GM21825 (cell line): ENCODE measurements around the gene PLVAP.
"Not testable (repeated sequence)": the region's sequence is repeated elsewhere in the genome, so short reads cannot be mapped to it uniquely, and the experiment has no call there.

ENCODE experiments used
- ATAC-seq: cut with Tn5 transposase; IDR thresholded peaks from one replicate; pipeline ENCODE4 v1.9.1; 2021; ENCODE audit warnings: mild to moderate bottlenecking, moderate library complexity; ENCODE audit not compliant: unreplicated experiment

The PLVAP gene

DNA sequence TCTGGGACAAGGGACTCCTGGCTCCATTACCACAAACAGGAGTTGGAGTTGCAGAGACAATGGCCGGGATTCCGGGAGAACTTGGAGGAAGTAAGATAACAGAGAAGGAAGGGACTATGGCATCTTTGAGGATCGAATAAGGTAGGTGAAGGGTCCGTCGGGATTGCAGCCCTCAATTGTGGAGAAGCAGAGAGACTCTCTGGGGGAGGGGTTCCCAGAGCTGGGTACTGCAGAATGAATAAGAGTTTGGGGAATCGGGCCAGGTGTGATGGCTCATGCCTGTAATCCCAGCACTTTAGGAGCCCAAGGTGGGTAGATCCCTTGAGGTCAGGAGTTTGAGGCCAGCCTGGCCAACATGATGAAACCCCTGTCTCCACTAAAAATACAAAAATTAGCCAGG lies 24.5 kb upstream of the PLVAP start:
- no peak for ATAC-seq

DNA sequence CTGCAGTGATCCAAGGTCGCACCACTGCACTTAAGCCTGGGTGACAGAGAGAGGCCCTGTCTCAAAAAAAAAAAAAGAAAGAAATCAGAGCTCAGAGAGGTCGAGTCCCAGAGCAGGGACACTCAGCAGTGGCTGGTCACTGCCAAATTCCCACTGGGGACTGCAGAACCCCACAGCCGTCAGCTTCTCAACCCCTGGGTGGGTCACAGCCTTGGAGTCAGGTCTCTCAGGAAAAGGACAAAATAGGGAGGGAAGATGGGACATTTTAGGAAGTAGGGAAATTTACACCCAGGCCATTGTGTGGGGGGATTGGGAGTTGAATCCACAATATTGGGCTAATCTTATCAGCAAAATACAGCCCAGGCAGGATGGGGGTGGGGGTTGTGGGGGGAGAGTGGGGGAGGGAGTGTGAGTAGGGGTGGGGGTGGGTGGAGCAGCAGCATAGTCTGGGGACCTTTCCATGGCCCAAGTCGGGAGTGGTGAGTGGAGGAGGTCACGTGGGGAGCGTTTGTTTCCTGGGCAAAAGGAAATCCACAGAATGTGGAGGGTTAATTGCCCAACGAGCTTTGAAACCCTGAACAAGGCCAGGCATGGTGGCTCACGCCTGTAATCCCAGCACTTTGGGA lies 21.9 kb upstream of the PLVAP start:
- ATAC-seq: no peak

DNA sequence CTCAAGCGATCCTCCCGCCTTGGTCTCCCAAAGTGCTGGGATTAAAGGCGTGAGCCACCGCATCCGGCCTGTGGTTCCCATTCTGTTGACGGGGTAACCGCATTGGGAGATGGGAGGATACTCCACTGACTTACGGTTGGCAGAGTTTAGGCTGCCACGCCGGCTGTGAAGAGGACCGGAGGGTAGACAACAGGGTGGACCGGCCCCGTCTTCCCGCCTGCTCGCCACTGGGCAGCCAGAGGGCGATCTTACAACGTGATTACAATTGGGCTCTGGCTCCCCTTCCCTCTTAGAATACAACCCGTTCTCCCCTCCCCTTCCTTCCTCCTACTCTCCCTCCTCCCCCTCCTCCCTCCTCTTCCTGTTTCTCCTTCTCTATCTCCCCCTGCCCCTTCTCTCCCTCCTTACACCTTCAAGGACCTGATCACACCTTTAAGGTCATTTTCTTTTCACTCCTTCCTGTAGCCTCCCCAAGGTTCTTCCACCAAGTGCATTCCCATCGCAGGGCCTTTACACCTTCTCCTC lies 17.8 kb upstream of the PLVAP start:
- no peak for ATAC-seq

DNA sequence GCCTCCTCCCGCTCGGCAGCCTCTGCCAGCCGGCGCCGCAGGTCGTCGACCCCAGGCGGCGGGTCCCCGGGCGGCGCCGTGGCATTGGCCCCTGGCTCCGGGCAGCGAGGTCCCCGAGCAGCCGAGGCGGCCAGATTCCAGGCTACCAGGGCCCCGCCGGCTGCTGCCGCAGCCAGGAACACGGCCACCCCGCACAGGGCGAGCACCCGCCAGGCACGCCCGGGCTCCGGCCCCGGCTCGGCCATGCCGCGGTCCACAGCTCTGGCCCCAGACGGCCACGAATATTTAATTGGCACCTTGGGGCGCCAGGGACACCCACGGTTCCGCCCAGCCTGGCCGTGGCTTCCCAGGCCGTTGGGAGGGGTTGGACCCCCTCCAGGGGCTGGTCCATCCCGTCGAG lies 16.8 kb upstream of the PLVAP start, which contains the start of gene CCDC194:
Gene CCDC194 (minus strand): TSS at position 283 of the 400 bp plus-strand sequence. CDS start 38 bp downstream, at position 245.
- no peak for ATAC-seq

DNA sequence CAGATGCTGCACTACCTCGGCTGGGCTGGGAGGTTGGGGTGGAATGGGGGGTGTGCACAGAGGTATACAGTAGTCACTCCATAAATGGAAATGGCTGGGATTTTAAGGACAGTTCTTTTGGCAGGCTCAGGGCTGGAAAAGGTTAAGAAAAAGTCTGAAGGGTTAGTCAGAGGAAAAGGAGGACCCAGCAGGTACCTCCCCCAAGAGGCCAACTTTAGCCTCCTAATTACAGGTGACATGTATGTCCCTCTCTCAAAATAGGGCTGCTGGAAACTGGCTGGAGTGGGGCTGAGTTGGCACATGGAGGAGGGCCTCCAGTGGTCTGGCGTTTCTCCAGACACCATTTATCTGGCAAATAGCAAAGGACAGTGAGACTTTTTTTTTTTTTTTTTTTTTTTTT lies 15.9 kb upstream of the PLVAP start:
- ATAC-seq: no peak

DNA sequence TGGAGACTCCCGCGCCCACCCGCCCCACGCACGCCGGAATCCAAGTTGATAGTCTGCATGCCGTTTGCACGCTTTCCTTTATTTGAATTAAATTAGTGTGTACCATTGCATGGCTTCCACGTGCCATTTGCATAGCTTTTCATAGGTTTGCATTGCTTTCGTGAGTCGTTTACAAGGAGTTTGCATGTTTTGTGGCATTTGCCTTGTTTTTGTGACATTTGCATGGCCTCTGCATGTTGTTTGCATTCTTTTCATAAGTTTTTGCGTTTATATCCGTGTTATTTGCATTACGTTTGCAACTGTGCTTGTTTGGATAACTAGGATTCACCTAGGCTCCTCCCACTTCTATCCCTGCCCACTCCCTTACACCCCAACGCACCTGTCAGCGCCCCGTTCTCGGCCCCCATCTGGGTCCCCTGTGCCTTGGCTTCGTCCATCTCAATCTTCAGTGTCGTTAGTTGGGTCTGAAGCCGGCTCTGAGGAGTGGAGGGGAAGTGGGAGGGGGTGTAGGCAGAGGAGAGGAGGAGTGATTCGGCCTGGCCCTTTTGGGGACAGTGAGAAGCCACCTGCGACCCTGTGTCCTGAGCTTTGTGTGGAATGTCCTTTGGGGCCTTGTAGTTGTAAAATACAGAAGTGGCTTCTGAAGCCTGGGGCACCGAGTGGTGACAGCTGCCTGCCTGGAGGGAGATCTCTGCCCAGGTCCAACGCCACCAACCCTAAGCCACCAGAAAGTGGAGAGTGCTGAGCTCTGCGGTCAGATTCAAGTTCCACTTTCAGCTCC lies 14.4 kb upstream of the PLVAP start:
- ATAC-seq: no peak

DNA sequence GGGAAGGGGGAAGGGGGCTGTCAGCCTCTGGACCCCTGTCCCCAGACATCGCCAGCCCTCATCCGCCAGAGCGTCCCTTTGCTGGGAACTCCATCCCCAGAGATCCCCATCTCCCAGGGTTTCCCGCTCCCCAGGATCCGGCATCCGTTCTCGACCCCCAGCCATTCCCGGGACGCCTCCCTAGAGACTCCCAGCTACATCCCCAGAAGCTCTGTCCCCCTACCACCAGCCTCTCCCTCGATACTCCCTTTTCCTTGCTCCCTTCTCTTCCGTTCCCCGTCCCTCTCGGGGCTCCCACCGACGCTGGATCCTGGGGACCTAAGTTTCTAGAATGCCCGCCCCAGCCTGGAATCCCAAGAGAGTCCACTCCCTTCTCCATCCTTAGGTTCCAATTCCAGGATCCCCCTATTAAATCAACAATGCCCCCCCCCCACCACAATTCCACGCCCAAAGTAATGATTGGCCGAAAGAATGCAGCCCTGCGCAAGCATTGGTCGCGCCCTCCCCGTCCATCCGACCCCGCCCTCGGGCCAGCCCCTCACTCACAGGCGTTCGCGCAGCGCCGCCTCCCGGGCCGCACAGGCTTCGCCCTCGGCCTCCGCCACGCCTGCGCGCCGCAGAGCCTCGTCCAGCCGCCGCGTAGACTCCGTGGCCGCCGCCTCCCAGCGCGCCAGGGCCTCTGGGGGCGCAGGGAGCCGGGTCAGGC lies 13.7 kb upstream of the PLVAP start:
- peak; percentile 88 for ATAC-seq

DNA sequence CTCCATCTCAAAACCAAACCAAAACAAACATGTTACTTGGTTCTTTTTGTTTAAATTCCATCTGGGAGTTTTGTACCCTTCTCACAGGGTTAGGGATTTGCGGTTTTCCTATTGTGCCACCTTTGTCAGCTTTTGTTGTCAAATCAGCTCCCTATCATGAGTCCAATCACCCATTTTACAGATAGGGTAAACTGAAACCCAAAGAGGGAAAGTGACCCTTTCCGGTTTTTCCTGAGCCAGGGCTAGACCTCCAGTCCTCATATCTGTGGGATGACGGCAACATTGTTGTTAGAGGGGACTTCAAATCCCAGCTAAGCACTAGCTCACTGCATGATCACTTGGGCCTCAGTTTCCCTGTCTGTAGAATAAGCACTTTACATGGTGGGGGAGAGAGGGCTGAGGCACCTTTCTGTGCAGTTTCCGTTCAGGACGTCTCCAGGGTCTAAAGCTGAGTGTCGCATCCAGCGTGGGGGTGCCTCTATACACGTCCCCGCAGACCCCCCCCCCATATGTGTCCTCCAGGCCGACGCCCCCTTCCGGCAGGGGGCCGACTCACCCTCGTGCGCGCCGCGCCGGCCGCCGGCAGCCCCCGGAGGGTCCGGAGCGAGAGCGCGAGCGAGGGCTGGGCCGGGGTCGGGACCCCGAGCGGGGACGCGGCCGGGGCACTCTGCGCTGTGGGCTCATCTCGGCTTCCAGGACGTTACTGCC lies 13.0 kb upstream of the PLVAP start:
- no peak for ATAC-seq

DNA sequence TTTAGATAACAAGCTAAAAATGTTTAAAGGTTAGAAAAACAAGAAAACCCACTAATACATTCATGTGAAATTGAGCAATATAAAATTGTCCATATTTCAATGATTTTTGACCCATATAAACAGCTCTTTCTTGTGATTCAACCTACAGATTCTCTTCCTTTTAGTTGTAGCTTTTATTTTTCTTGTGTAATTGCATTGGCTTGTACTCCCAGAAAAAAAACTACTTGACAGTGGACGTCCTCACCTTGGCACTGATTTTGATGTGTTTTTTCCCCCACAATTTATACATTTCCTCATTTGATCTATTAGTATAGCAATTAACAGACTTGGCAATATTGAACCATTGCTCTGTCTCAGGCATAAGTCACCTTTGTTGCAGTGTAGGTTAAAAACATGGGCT lies 12.1 kb upstream of the PLVAP start:
- no peak for ATAC-seq

DNA sequence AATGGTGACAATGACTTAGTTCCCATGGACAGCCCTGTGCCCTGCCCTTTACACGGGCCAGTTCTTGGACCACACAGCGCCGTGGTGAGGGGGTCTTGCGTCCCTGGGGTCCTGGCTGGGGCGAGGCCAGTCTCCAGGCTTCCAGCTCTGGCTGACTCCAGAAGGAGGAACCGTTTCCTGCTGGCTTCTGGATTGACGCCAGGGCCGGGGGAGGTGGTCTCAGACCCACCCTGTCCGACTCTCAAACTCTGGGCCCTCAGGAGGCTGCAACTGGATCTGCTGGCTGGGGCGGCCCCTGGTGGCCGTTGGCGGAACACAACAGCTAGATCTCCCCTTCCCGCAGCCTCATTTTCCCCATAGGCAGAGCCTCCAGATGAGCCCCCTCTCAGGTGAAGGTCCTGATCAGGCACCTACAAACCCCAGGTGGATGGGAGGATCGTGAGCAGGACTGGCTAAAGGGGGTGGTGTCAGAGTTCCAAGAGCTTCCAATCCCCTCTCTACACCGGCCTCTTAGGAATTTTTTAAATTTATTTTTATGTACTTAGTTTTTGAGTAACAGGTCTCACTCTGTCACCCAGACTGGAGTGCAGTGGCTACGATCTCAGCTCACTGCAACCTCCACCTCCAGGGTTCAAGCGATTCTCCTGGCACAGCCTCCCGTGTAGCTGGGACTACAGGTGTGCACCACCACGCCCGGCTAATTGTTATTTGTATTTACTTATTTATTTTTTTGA lies 8.9 kb upstream of the PLVAP start:
- ATAC-seq: no peak

DNA sequence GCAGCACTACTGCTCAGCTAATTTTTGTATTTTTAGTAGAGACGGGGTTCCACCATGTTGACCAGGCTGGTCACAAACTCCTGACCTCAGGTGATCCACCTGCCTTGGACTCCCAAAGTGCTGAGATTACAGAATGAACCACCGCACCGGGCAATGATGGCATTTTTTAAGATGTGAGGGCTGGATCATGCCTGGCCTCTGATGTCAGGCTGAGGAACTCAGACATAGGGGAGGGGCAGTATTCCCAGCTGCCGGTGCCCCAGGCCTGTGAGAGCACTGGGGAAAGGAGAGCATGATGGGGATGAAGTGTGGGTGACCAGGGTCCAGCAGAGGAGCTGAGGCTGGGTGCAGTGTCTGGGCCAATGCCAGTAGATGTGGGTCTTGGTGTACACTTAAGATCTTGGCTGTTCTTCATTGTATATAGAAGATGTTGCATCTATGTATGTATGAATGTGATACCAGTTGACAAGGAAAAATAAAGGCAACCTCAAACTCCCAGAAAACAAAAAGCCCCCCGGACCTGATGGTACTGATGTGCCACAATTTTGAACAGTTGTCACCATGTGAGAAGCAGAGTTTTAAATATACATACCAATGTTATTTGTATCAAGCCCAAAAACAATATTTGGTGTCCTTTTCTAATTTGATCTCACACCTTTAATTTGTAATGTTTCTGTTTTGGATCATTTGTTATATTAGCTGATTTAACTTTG lies 3.4 kb upstream of the PLVAP start:
- ATAC-seq: no peak

DNA sequence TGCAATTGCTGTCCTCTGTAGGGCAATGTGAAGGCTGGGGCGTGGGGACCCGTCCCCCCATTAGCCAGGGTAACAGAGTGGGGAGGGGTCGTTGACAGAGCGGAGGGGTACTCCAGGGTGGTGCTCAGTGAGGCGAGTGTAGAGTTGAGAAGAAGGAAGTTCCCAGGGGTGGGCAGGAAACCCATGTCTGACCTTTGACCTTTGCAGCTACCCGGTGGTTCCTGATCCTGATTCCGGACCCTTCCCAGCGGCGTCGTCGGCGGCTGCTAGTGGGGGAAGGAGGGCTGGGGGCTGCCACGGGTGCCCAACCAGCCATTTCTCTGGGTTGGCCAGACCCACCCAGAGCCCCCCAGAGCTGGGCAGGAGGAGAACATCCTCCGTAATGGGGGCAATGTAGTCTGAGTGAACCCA lies 2.1 kb upstream of the PLVAP start:
- ATAC-seq: no peak

DNA sequence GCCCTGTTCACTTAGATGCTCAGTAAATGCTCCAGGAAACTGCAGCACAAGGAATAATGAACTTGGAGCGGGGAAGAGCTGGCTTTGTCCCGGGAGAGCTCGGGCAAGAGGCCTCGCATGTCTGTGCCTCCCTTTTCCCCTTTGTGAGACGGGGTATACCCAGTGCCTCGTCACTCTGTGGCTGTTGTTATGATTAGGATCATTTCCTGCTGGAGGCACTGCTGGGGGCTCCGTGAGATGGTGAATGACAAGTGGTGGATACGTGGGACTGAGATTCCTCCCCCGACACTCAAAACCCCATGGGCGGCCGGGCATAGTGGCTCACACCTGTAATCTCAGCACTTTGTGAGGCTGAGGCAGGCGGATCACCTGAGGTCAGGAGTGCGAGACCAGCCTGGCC lies 1.1 kb upstream of the PLVAP start:
- ATAC-seq: no peak

DNA sequence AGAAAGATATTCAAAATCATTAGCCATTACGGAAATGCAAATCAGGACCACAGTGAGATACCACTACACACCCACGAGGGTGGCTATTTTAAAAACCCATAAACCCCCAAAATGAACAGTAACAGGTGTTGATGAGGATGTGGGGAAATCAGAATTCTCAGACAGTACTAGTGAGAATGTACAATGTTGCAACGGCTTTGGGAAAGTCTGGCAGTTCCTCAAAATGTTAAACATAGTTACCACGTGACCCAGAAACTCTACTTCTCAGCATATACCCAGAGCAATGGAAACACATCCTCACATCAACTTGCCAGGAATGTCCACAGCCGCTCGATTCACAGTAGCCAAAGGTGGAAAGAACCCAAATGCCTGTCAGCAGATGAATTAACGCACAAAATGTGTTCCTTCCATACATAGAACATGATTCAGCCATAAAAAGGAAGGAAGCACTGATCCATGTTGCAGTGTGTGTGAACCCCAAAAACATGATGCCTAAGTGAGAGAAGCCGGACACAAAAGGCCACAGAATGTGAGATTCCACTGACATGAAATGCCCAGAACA lies 7.0 kb downstream of the PLVAP start:
- peak; percentile 48 for ATAC-seq

DNA sequence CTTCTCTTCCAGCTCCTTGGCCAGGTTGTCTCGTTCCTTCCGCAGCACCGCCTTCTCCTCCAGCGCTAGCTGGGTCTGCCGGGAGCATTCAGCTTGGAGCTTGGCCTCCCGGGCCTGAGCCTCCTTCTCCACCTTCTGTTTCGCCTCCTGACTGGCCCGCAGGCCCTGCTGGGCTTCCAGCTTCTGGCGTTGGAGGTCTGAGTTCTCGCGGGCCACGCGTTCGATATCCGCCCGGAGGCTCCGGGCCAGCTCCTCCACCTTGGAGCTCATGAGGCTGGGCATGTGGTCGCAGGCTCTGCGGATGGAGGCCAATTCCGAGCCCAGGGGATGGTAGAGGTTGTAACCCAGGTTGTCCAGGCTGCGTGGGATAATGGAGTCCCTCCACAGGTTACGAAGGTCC lies 11.8 kb downstream of the PLVAP start:
- ATAC-seq: no peak

DNA sequence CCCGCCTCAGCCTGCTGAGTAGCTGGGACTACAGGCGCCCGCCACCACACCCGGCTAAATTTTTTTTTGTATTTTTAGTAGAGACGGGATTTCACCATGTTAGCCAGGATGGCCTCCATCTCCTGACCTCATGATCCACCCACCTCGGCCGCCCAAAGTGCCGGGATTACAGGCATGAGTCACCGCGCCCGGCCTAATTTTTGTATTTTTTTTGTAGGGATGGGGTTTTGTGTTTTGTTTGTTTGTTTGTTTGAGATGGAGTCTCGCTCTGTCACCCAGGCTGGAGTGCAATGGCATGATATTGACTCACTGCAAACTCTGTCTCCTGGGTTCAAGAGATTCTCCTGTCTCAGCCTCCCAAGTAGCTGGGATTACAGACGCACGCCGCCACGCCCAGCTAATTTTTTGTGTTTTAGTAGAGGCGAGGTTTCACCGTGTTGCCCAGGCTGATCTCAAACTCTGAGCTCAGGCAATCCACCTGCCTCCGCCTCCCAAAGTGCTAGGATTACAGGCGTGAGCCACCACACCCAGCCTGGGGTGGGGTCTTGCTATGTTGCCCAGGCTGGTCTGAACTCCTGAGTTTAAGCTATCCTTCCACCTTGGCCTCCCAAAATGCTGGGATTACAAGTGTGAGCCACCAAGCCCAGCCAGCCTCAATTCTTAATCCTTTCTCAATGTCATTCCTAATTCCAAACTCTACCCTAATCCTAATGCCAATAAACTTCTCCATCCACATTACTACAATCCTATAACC lies 13.1 kb downstream of the PLVAP start:
- ATAC-seq: not testable (repeated sequence)

DNA sequence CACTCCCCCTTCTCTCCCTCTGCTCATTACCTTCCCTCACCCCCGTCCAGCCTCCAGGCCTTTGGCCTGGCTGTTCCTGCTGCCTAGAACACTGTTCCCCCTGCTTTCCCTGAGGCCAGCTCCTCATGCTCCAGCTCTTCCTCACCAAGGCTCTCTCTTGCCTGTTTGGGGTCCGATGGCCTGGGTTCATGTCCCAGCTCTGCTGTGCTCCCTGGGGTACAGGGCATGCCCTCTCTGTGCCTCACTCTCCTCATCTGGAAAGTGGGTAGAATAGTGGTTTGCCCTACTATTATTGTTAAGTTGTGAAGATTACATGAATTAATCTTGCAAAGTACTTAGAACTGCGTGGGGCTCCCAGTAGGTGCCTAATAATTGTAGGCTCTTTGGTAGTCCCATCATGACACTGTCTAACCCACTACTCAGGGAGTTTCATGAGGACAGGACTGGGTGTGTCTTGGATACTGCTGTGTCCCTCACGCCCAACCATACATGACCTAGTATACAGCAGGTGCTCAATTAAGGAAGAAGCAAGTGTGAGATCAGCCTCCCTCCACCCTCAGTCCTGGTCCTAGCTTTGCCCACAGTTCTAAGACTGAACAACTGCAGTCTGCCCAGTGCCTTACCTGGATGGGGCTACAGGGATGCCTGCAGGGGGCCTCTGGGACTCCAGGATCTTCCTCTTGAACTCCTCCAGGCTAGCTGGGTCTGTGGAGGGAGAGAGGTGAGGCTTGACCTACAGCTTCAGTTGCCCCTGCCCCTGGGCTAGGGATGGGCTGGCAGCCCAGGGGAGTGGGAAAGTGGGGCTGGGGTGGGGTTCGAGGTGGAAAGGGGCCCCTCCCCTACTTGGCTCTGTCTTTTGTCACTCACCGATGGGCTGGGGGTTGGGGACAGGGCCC lies 17.0 kb downstream of the PLVAP start:
- ATAC-seq: no peak

DNA sequence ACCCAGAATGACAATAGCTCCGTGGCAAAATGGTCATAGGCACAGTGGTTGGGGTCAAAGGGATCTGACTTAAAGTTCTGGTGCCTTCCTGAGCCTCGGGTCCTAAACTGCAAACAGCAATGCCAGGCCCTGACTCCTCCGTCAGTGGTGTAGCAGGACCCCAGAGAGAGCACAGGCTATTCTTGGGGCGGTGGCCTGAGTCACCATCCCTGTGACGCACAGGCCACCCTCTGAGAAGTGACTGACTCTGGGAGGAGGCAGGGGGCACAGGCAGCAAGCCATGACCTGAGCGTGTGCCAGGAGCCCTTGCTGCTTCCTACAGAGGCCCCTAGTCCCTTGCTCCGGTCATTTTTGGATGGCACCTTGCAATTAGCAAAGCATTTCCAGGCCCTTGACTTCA lies 18.7 kb downstream of the PLVAP start:
- no peak for ATAC-seq
